GM23338 (cell line): ENCODE results near the gene GPA33. TPM values are rescaled to one million over a fixed set of nuclear protein-coding genes. Genes with fewer than 3 reads are reported as not detected.

Experiments used
- ATAC-seq: fragments of 200-7000 bp; cut with Tn5 transposase; 3 replicates; pipeline ENCODE4 v1.9.1; 2020
- DNase-seq: peaks from one replicate; pipeline ENCODE4 v3.0.0-alpha.2; 2015; ENCODE audit warnings: low spot score
- H2AFZ ChIP-seq: fragments of 200-600 bp; sonication (generic); 2 replicates; pipeline ENCODE4 v1.8.0; 2016; ENCODE audit warnings: antibody characterized with exemption, mild to moderate bottlenecking, moderate library complexity
- H3F3A ChIP-seq: fragments of 200-600 bp; sonication (generic); replicated peaks from 2 replicates; pipeline ENCODE4 v1.8.0; 2017; ENCODE audit warnings: antibody characterized with exemption, mixed run types, low read depth
- H3K27ac ChIP-seq: fragments of 200-600 bp; sonication (generic); 2 replicates; pipeline ENCODE4 v1.6.1; 2016; ENCODE audit warnings: low read depth
- H3K27me3 ChIP-seq: fragments of 200-600 bp; sonication (generic); 2 replicates; pipeline ENCODE4 v1.8.0; 2016; ENCODE audit warnings: mild to moderate bottlenecking, mixed run types, moderate library complexity; ENCODE audit not compliant: insufficient read depth
- H3K36me3 ChIP-seq: fragments of 200-600 bp; sonication (generic); 2 replicates; pipeline ENCODE4 v1.8.0; 2016; ENCODE audit warnings: mild to moderate bottlenecking; ENCODE audit not compliant: insufficient read depth
- H3K4me1 ChIP-seq: fragments of 200-600 bp; sonication (generic); 2 replicates; pipeline ENCODE4 v1.8.0; 2016; ENCODE audit warnings: mild to moderate bottlenecking, moderate library complexity; ENCODE audit not compliant: insufficient read depth
- H3K4me2 ChIP-seq: fragments of 200-600 bp; sonication (generic); 2 replicates; pipeline ENCODE4 v1.7.1; 2017; ENCODE audit warnings: mixed run types
- H3K4me3 ChIP-seq: fragments of 200-600 bp; sonication (generic); 2 replicates; pipeline ENCODE4 v1.6.1; 2016; ENCODE audit warnings: mixed run types
- H3K79me2 ChIP-seq: fragments of 200-600 bp; sonication (generic); replicated peaks from 2 replicates; pipeline ENCODE4 v1.8.0; 2017; ENCODE audit warnings: mild to moderate bottlenecking; ENCODE audit not compliant: insufficient read depth
- H3K9me2 ChIP-seq: fragments of 200-600 bp; sonication (generic); 2 replicates; pipeline ENCODE4 v1.8.0; 2017; ENCODE audit not compliant: insufficient read depth
- H4K20me1 ChIP-seq: fragments of 200-600 bp; sonication (generic); replicated peaks from 2 replicates; pipeline ENCODE4 v1.8.0; 2017; ENCODE audit warnings: mild to moderate bottlenecking; ENCODE audit not compliant: insufficient read depth
- H3K27ac Mint-ChIP-seq: 2 replicates; pipeline ENCODE4 v1.8.0; 2020; ENCODE audit warnings: inconsistent platforms, mild to moderate bottlenecking, moderate library complexity, mixed read lengths
- H3K27me3 Mint-ChIP-seq: 3 replicates; pipeline ENCODE4 v1.8.0; 2022; ENCODE audit warnings: low read depth, mild to moderate bottlenecking, moderate library complexity, mixed read lengths, inconsistent platforms; ENCODE audit not compliant: insufficient read depth, poor library complexity
- H3K36me3 Mint-ChIP-seq: 3 replicates; pipeline ENCODE4 v1.8.0; 2021; ENCODE audit warnings: low read depth, mild to moderate bottlenecking, inconsistent platforms, moderate library complexity, mixed read lengths
- H3K4me1 Mint-ChIP-seq: 3 replicates; pipeline ENCODE4 v1.8.0; 2020; ENCODE audit warnings: mild to moderate bottlenecking, inconsistent platforms, mixed read lengths
- H3K4me3 Mint-ChIP-seq: 3 replicates; pipeline ENCODE4 v1.8.0; 2021; ENCODE audit warnings: moderate library complexity, mild to moderate bottlenecking, inconsistent platforms, mixed read lengths
- H3K9me3 Mint-ChIP-seq: 3 replicates; pipeline ENCODE4 v1.8.0; 2020; ENCODE audit warnings: moderate library complexity, mild to moderate bottlenecking, inconsistent platforms, mixed read lengths
- CREB1 ChIP-seq: fragments of 250-450 bp; sonication (Bioruptor Pico); IDR thresholded peaks from 2 replicates; pipeline ENCODE4 v1.5.0; 2020; ENCODE audit warnings: low read depth, mild to moderate bottlenecking, moderate library complexity
- EZH2 ChIP-seq: fragments of 200-600 bp; sonication (generic); IDR thresholded peaks from one replicate; pipeline ENCODE4 v1.8.0; 2017; ENCODE audit warnings: antibody characterized with exemption, mild to moderate bottlenecking, low read depth; ENCODE audit not compliant: unreplicated experiment
- JUNB ChIP-seq: IDR thresholded peaks from one replicate; pipeline ENCODE4 v1.6.1; 2016; ENCODE audit warnings: antibody characterized with exemption; ENCODE audit not compliant: unreplicated experiment
- POLR2AphosphoS5 ChIP-seq: IDR thresholded peaks from 2 replicates; pipeline ENCODE4 v1.6.1; 2016; ENCODE audit warnings: antibody characterized with exemption, low read depth
- ZNF114 ChIP-seq: fragments of 250-450 bp; sonication (Bioruptor Pico); IDR thresholded peaks from 2 replicates; pipeline ENCODE4 v1.5.0; 2020; ENCODE audit warnings: mild to moderate bottlenecking, moderate library complexity
- ZNF331 ChIP-seq: fragments of 250-450 bp; sonication (Bioruptor Pico); IDR thresholded peaks from 2 replicates; pipeline ENCODE4 v1.5.0; 2020; ENCODE audit warnings: low read depth, mild to moderate bottlenecking, moderate library complexity
- polyA plus RNA-seq: library from polyadenylated mRNA; unstranded; fragments of >200 nt; fragmentation: Nextera tagmentation; extraction: Ambion mirVana; gene quantifications from 2 replicates; pipeline ENCODE4 v1.2.1, GENCODE V29; 2016
- total RNA-seq: library from RNA; depleted of rRNA; stranded (reverse); fragments of >200 nt; shearing (Covaris generic); gene quantifications from 2 replicates; pipeline ENCODE4 v1.2.3, GENCODE V29; 2014
- TF ChIP-seq, protein P1 (sequence below): fragments of 250-450 bp; sonication (Bioruptor Pico); IDR thresholded peaks from 2 replicates; pipeline ENCODE4 v1.5.0; 2020; ENCODE audit warnings: mild to moderate bottlenecking, moderate library complexity
- TF ChIP-seq, protein P2 (sequence below), 2 experiments: fragments of 200-600 bp in 1 of 2; sonication (generic) in 1 of 2; conservative IDR thresholded peaks; 2 replicates each; pipeline versions ENCODE4 v1.5.1 to v1.6.1; 2016 to 2017; ENCODE audit warnings: antibody characterized with exemption in 2 of 2, low read depth in 2 of 2, mild to moderate bottlenecking in 2 of 2, moderate library complexity in 1 of 2

GPA33 gene
- total and polyA plus RNA-seq, 2 experiments from 2014 or later = 0.10 to 0.28 TPM

DNA sequence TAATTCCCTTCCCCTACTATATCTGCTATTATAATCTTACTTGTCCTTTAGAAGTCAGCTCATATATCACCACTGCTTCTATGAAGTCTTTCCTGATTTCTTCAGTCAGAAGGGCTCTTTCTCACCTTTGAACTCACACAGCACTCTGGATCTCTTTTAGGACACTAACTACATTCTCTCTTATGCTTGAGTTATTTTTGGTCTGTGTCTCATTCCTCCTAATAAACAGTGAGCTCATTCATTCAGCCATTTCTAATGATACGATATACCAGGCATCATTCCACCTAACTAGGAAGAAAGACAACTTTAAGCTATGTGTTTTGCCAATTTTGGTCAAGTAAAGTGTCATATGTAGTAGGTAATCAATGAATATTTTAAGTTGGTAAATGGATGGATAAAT lies 2.5 kb upstream of the GPA33 start (continued):
- TF ChIP-seq, protein P1, sequence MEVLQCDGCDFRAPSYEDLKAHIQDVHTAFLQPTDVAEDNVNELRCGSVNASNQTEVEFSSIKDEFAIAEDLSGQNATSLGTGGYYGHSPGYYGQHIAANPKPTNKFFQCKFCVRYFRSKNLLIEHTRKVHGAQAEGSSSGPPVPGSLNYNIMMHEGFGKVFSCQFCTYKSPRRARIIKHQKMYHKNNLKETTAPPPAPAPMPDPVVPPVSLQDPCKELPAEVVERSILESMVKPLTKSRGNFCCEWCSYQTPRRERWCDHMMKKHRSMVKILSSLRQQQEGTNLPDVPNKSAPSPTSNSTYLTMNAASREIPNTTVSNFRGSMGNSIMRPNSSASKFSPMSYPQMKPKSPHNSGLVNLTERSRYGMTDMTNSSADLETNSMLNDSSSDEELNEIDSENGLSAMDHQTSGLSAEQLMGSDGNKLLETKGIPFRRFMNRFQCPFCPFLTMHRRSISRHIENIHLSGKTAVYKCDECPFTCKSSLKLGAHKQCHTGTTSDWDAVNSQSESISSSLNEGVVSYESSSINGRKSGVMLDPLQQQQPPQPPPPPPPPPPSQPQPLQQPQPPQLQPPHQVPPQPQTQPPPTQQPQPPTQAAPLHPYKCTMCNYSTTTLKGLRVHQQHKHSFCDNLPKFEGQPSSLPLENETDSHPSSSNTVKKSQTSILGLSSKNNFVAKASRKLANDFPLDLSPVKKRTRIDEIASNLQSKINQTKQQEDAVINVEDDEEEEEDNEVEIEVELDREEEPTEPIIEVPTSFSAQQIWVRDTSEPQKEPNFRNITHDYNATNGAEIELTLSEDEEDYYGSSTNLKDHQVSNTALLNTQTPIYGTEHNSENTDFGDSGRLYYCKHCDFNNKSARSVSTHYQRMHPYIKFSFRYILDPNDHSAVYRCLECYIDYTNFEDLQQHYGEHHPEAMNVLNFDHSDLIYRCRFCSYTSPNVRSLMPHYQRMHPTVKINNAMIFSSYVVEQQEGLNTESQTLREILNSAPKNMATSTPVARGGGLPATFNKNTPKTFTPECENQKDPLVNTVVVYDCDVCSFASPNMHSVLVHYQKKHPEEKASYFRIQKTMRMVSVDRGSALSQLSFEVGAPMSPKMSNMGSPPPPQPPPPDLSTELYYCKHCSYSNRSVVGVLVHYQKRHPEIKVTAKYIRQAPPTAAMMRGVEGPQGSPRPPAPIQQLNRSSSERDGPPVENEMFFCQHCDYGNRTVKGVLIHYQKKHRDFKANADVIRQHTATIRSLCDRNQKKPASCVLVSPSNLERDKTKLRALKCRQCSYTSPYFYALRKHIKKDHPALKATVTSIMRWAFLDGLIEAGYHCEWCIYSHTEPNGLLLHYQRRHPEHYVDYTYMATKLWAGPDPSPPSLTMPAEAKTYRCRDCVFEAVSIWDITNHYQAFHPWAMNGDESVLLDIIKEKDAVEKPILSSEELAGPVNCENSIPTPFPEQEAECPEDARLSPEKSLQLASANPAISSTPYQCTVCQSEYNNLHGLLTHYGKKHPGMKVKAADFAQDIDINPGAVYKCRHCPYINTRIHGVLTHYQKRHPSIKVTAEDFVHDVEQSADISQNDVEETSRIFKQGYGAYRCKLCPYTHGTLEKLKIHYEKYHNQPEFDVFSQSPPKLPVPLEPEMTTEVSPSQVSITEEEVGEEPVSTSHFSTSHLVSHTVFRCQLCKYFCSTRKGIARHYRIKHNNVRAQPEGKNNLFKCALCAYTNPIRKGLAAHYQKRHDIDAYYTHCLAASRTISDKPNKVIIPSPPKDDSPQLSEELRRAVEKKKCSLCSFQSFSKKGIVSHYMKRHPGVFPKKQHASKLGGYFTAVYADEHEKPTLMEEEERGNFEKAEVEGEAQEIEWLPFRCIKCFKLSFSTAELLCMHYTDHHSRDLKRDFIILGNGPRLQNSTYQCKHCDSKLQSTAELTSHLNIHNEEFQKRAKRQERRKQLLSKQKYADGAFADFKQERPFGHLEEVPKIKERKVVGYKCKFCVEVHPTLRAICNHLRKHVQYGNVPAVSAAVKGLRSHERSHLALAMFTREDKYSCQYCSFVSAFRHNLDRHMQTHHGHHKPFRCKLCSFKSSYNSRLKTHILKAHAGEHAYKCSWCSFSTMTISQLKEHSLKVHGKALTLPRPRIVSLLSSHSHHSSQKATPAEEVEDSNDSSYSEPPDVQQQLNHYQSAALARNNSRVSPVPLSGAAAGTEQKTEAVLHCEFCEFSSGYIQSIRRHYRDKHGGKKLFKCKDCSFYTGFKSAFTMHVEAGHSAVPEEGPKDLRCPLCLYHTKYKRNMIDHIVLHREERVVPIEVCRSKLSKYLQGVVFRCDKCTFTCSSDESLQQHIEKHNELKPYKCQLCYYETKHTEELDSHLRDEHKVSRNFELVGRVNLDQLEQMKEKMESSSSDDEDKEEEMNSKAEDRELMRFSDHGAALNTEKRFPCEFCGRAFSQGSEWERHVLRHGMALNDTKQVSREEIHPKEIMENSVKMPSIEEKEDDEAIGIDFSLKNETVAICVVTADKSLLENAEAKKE = no peak
- TF ChIP-seq JUNB (no peak), ZNF114 (CRISPR knock-in tag) (no peak), CREB1 (no peak)

DNA sequence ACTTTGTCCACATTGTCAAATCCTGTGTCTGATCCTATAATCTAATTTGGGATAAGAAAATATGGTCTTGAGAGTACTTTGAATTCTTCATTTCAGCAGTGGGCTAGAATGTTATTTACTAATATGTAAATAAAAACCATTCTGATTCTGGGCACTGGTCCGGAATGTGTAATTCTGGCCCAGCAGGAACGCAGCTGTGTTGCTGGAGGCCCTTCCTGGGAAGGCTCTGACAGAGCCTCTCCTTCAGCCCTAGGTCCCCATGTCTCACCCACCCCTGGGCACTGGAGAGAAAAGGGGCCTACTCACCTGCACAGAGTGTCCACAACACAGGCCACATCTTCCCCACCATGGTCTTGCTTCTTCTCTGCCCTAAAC lies 251 bp downstream of the GPA33 start:
- Histone ChIP-seq H3K4me3 (no peak overlapping the region), H3F3A (no peaks in the 10 kb centered on the region), H3K79me2 (no peaks in the 10 kb centered on the region), H3K4me1 (no peaks in the 10 kb centered on the region), H3K27ac (no peak overlapping the region), H4K20me1 (no peaks in the 10 kb centered on the region), H2AFZ (no peak overlapping the region), H3K36me3 (no peaks in the 10 kb centered on the region), H3K9me2 (peaks cover 2% of the 10 kb centered on the region; the same call in 1 of the 2 replicates), H3K4me2 (no peak overlapping the region), H3K27me3 (no peaks in the 10 kb centered on the region)
- DNase-seq (no peak), ATAC-seq (no peak)
- H3K9me3 Mint-ChIP-seq = no peaks in the 10 kb centered on the region
- TF ChIP-seq ZNF331 (no peak), ZNF114 (CRISPR knock-in tag) (no peak), POLR2AphosphoS5 (no peak), EZH2 (no peak), CREB1 (no peak)
- TF ChIP-seq, protein P2, sequence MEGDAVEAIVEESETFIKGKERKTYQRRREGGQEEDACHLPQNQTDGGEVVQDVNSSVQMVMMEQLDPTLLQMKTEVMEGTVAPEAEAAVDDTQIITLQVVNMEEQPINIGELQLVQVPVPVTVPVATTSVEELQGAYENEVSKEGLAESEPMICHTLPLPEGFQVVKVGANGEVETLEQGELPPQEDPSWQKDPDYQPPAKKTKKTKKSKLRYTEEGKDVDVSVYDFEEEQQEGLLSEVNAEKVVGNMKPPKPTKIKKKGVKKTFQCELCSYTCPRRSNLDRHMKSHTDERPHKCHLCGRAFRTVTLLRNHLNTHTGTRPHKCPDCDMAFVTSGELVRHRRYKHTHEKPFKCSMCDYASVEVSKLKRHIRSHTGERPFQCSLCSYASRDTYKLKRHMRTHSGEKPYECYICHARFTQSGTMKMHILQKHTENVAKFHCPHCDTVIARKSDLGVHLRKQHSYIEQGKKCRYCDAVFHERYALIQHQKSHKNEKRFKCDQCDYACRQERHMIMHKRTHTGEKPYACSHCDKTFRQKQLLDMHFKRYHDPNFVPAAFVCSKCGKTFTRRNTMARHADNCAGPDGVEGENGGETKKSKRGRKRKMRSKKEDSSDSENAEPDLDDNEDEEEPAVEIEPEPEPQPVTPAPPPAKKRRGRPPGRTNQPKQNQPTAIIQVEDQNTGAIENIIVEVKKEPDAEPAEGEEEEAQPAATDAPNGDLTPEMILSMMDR (conservative IDR thresholded peaks at IDR 0.05; ENCODE audit: low read depth in 2 of 2) = no peak
- TF ChIP-seq, protein P1 = no peak
- no peak overlapping the region for H3K27ac Mint-ChIP-seq
- H3K4me3 Mint-ChIP-seq = no peak overlapping the region
- H3K4me1 Mint-ChIP-seq = peaks cover 14% of the 10 kb centered on the region
- no peaks in the 10 kb centered on the region for H3K36me3 Mint-ChIP-seq
- H3K27me3 Mint-ChIP-seq = peaks cover 2% of the 10 kb centered on the region
